KMS-11 (cell line): ENCODE data around the gene PHKB.

Source experiments
- H2AFZ ChIP-seq: fragments of 200-600 bp; sonication (generic); 2 replicates; pipeline ENCODE4 v1.6.1; 2016; ENCODE audit warnings: antibody characterized with exemption, mixed run types, low read depth
- H3K27ac ChIP-seq: fragments of 200-600 bp; sonication (generic); 2 replicates; pipeline ENCODE4 v1.6.1; 2016; ENCODE audit warnings: mild to moderate bottlenecking, mixed run types
- H3K27me3 ChIP-seq: fragments of 200-600 bp; sonication (generic); 2 replicates; pipeline ENCODE4 v1.6.1; 2017; ENCODE audit warnings: mild to moderate bottlenecking, low read depth, mixed run types, moderate library complexity; ENCODE audit not compliant: insufficient read depth
- H3K36me3 ChIP-seq: fragments of 200-600 bp; sonication (generic); 2 replicates; pipeline ENCODE4 v1.6.1; 2017; ENCODE audit warnings: mild to moderate bottlenecking, mixed run types; ENCODE audit not compliant: insufficient read depth
- H3K4me1 ChIP-seq: fragments of 200-600 bp; sonication (generic); 2 replicates; pipeline ENCODE4 v1.6.1; 2016; ENCODE audit warnings: mild to moderate bottlenecking, low read depth, mixed run types; ENCODE audit not compliant: poor library complexity, severe bottlenecking
- H3K4me2 ChIP-seq: fragments of 200-600 bp; sonication (generic); 2 replicates; pipeline ENCODE4 v1.7.0; 2016; ENCODE audit warnings: mild to moderate bottlenecking, mixed run types
- H3K4me3 ChIP-seq: fragments of 200-600 bp; sonication (generic); IDR thresholded peaks from 2 replicates; pipeline ENCODE4 v1.6.1; 2017; ENCODE audit warnings: low read depth, low read length, mixed read lengths; ENCODE audit not compliant: insufficient read depth
- H3K79me2 ChIP-seq: fragments of 200-600 bp; sonication (generic); 2 replicates; pipeline ENCODE4 v1.6.1; 2016; ENCODE audit warnings: low read depth, mixed run types; ENCODE audit not compliant: insufficient read depth
- H3K9ac ChIP-seq: fragments of 200-600 bp; sonication (generic); 2 replicates; pipeline ENCODE4 v1.6.1; 2016; ENCODE audit warnings: mild to moderate bottlenecking, mixed run types
- H4K20me1 ChIP-seq: fragments of 200-600 bp; sonication (generic); 2 replicates; pipeline ENCODE4 v1.6.1; 2016; ENCODE audit warnings: mild to moderate bottlenecking, mixed run types; ENCODE audit not compliant: insufficient read depth
- CTCF ChIP-seq: fragments of 200-600 bp; sonication (generic); conservative IDR thresholded peaks from 2 replicates; pipeline ENCODE4 v1.6.1; 2017; ENCODE audit warnings: low read depth, mild to moderate bottlenecking, antibody characterized with exemption, low read length, moderate library complexity, mixed read lengths

PHKB gene

GRCh38 chr16:47734987-47735594 lies 274.0 kb downstream of the PHKB start:
- H2AFZ ChIP-seq, result no peak overlapping the region

GRCh38 chr16:47750371-47750770 lies 289.2 kb downstream of the PHKB start:
- Histone ChIP-seq H3K27ac (no peak overlapping the region), H3K36me3 (no peaks in the 10 kb centered on the region), H3K27me3 (no peaks in the 10 kb centered on the region), H3K4me1 (no peaks in the 10 kb centered on the region), H3K79me2 (no peaks in the 10 kb centered on the region), H2AFZ (no peak overlapping the region), H3K4me2 (no peak overlapping the region), H4K20me1 (no peaks in the 10 kb centered on the region), H3K9ac (no peak overlapping the region), H3K4me3 (no peak overlapping the region)
- TF ChIP-seq CTCF, result no peak

More at GRCh38 chr16:47734987-47735594, 274.0 kb downstream of the PHKB start:
- no peaks in the 10 kb centered on the region for H3K27me3 ChIP-seq
- no peak overlapping the region for H3K4me2 ChIP-seq
- no peaks in the 10 kb centered on the region for H3K36me3 ChIP-seq
- no peak for TF ChIP-seq CTCF
- H3K4me1 ChIP-seq, result no peaks in the 10 kb centered on the region
- no peaks in the 10 kb centered on the region for H3K79me2 ChIP-seq
- no peak overlapping the region for H3K27ac ChIP-seq
- H3K4me3 ChIP-seq, result no peak overlapping the region
- no peak overlapping the region for H3K9ac ChIP-seq
- H4K20me1 ChIP-seq, result no peaks in the 10 kb centered on the region
